H9 (cell line): ENCODE data around the gene NSFL1C. TPM values are rescaled to one million over a fixed set of nuclear protein-coding genes. Genes with fewer than 3 reads are reported as not detected.

Source experiments
- DNase-seq: peaks from one replicate; pipeline ENCODE4 v3.0.0-alpha.2; 2017
- H2AFZ ChIP-seq: one replicate; pipeline ENCODE4 v1.6.1; 2013; ENCODE audit warnings: mild to moderate bottlenecking, low read length, control low read depth, moderate library complexity
- H2AK5ac ChIP-seq: 2 replicates; pipeline ENCODE4 v1.6.1; 2013; ENCODE audit warnings: low read length, control low read depth, mixed read lengths; ENCODE audit not compliant: insufficient read length
- H2BK120ac ChIP-seq: one replicate; pipeline ENCODE4 v1.6.1; 2013; ENCODE audit warnings: low read depth, mild to moderate bottlenecking, low read length, control low read depth, inconsistent platforms; ENCODE audit not compliant: poor library complexity, severe bottlenecking
- H2BK12ac ChIP-seq: 2 replicates; pipeline ENCODE4 v1.6.1; 2013; ENCODE audit warnings: low read length, control low read depth, mixed read lengths, low read depth; ENCODE audit not compliant: insufficient read length
- H2BK15ac ChIP-seq: 2 replicates; pipeline ENCODE4 v1.6.1; 2013; ENCODE audit warnings: low read depth, low read length, control low read depth
- H2BK20ac ChIP-seq: one replicate; pipeline ENCODE4 v1.6.1; 2013; ENCODE audit warnings: low read depth, mild to moderate bottlenecking, low read length, control low read depth, inconsistent platforms; ENCODE audit not compliant: poor library complexity, severe bottlenecking
- H2BK5ac ChIP-seq: 2 replicates; pipeline ENCODE4 v1.6.1; 2013; ENCODE audit warnings: low read length, control low read depth, mixed read lengths; ENCODE audit not compliant: insufficient read length
- H3K14ac ChIP-seq: 2 replicates; pipeline ENCODE4 v1.6.1; 2013; ENCODE audit warnings: low read length, control low read depth; ENCODE audit not compliant: insufficient read depth
- H3K18ac ChIP-seq: 2 replicates; pipeline ENCODE4 v1.6.1; 2013; ENCODE audit warnings: low read depth, mild to moderate bottlenecking, mixed read lengths, low read length, control low read depth; ENCODE audit not compliant: insufficient read length
- H3K23ac ChIP-seq: 2 replicates; pipeline ENCODE4 v1.6.1; 2013; ENCODE audit warnings: low read length, control low read depth, mixed read lengths, low read depth; ENCODE audit not compliant: insufficient read length
- H3K23me2 ChIP-seq: 2 replicates; pipeline ENCODE4 v1.6.1; 2013; ENCODE audit warnings: low read depth, mild to moderate bottlenecking, mixed read lengths, low read length, control low read depth; ENCODE audit not compliant: insufficient read length, poor library complexity, severe bottlenecking
- H3K27ac ChIP-seq: 2 replicates; pipeline ENCODE4 v1.5.1; 2013; ENCODE audit warnings: low read length, control low read depth, mixed read lengths, low read depth; ENCODE audit not compliant: insufficient read length
- H3K27me3 ChIP-seq: 2 replicates; pipeline ENCODE4 v1.6.1; 2013; ENCODE audit warnings: low read length, control low read depth, inconsistent platforms; ENCODE audit not compliant: insufficient read depth
- H3K4ac ChIP-seq: 2 replicates; pipeline ENCODE4 v1.6.1; 2013; ENCODE audit warnings: low read depth, mild to moderate bottlenecking, control low read depth, inconsistent platforms, low read length, moderate library complexity
- H3K4me1 ChIP-seq: 2 replicates; pipeline ENCODE4 v1.6.1; 2013; ENCODE audit warnings: low read length, control low read depth, inconsistent platforms; ENCODE audit not compliant: insufficient read depth
- H3K4me2 ChIP-seq: 2 replicates; pipeline ENCODE4 v1.6.1; 2013; ENCODE audit warnings: low read length, control low read depth, mixed read lengths; ENCODE audit not compliant: insufficient read length, insufficient read depth
- H3K56ac ChIP-seq: 2 replicates; pipeline ENCODE4 v1.6.1; 2013; ENCODE audit warnings: low read depth, mild to moderate bottlenecking, mixed read lengths, low read length, control low read depth; ENCODE audit not compliant: insufficient read length
- H3K79me1 ChIP-seq: 2 replicates; pipeline ENCODE4 v1.6.1; 2013; ENCODE audit warnings: low read depth, mild to moderate bottlenecking, moderate library complexity, low read length, control low read depth, inconsistent platforms; ENCODE audit not compliant: insufficient read depth, poor library complexity, severe bottlenecking
- H3K79me2 ChIP-seq: 2 replicates; pipeline ENCODE4 v1.6.1; 2013; ENCODE audit warnings: low read length, control low read depth, inconsistent platforms; ENCODE audit not compliant: insufficient read depth
- H3K9ac ChIP-seq: 2 replicates; pipeline ENCODE4 v1.6.1; 2013; ENCODE audit warnings: low read length, control low read depth, mixed read lengths; ENCODE audit not compliant: insufficient read length; ENCODE audit errors: extremely low read depth
- H3K9me3 ChIP-seq: one replicate; pipeline ENCODE4 v1.6.1; 2013; ENCODE audit warnings: low read depth, low read length, inconsistent platforms; ENCODE audit not compliant: control insufficient read depth
- H3T11ph ChIP-seq: one replicate; pipeline ENCODE4 v1.6.1; 2013; ENCODE audit warnings: mild to moderate bottlenecking, low read length, control low read depth, inconsistent platforms
- H4K20me1 ChIP-seq: one replicate; pipeline ENCODE4 v1.6.1; 2013; ENCODE audit not compliant: control insufficient read depth, insufficient read length, insufficient read depth
- H4K5ac ChIP-seq: 2 replicates; pipeline ENCODE4 v1.6.1; 2013; ENCODE audit warnings: low read depth, mild to moderate bottlenecking, mixed read lengths, low read length, control low read depth; ENCODE audit not compliant: insufficient read length
- H4K8ac ChIP-seq: replicated peaks from 2 replicates; pipeline ENCODE4 v1.6.1; 2013; ENCODE audit warnings: low read length, control low read depth, mixed read lengths, low read depth; ENCODE audit not compliant: insufficient read length
- H4K91ac ChIP-seq: 2 replicates; pipeline ENCODE4 v1.6.1; 2013; ENCODE audit warnings: low read depth, mild to moderate bottlenecking, moderate library complexity, mixed read lengths, low read length, control low read depth; ENCODE audit not compliant: insufficient read length
- H3K27ac Mint-ChIP-seq, 3 experiments: 2 replicates in 2 of 3; 3 replicates in 1 of 3; pipeline ENCODE4 v1.8.0; 2020 to 2021; ENCODE audit warnings: mixed read lengths in 3 of 3, mild to moderate bottlenecking in 1 of 3, moderate library complexity in 1 of 3
- H3K27me3 Mint-ChIP-seq: 2 replicates; pipeline ENCODE4 v1.8.0; 2021; ENCODE audit warnings: low read depth, mild to moderate bottlenecking, moderate library complexity, mixed read lengths
- H3K36me3 Mint-ChIP-seq, 3 experiments: 2 replicates in 2 of 3; 3 replicates in 1 of 3; pipeline ENCODE4 v1.8.0; 2020 to 2021; ENCODE audit warnings: low read depth in 3 of 3, mixed read lengths in 3 of 3; ENCODE audit not compliant: insufficient read depth in 1 of 3
- H3K4me1 Mint-ChIP-seq, 2 experiments: 2 replicates each; pipeline ENCODE4 v1.8.0; 2020; ENCODE audit warnings: mixed read lengths in 2 of 2
- H3K4me3 Mint-ChIP-seq, 2 experiments: 2 replicates in 1 of 2; 3 replicates in 1 of 2; pipeline ENCODE4 v1.8.0; 2020 to 2021; ENCODE audit warnings: mild to moderate bottlenecking in 2 of 2, mixed read lengths in 2 of 2, moderate library complexity in 1 of 2
- H3K9me3 Mint-ChIP-seq, 2 experiments: 2 replicates in 1 of 2; 3 replicates in 1 of 2; pipeline ENCODE4 v1.8.0; 2020; ENCODE audit warnings: mild to moderate bottlenecking in 2 of 2, mixed read lengths in 2 of 2, moderate library complexity in 1 of 2
- CTCF ChIP-seq: fragments of 200-600 bp; sonication (generic); conservative IDR thresholded peaks from 3 replicates; pipeline ENCODE4 v1.8.0; 2021; ENCODE audit warnings: antibody characterized with exemption, mild to moderate bottlenecking
- WGBS: extraction: QIAGEN DNeasy Blood & Tissue Kit; methylation state at CpG from one replicate; pipeline ENCODE4 v1.1.7; 2013; ENCODE audit warnings: missing lambda C conversion rate, low lambda C conversion rate, mixed read lengths; ENCODE audit not compliant: insufficient read length; ENCODE audit errors: extremely low coverage; 5-methylcytosine and 5-hydroxymethylcytosine counted together
- total RNA-seq: library from RNA; stranded (reverse); gene quantifications from 2 replicates; pipeline ENCODE4 v1.2.1, GENCODE V29; 2021

The NSFL1C gene
- total RNA-seq, 1 experiment from 2014 or later: 81.8 TPM

DNA sequence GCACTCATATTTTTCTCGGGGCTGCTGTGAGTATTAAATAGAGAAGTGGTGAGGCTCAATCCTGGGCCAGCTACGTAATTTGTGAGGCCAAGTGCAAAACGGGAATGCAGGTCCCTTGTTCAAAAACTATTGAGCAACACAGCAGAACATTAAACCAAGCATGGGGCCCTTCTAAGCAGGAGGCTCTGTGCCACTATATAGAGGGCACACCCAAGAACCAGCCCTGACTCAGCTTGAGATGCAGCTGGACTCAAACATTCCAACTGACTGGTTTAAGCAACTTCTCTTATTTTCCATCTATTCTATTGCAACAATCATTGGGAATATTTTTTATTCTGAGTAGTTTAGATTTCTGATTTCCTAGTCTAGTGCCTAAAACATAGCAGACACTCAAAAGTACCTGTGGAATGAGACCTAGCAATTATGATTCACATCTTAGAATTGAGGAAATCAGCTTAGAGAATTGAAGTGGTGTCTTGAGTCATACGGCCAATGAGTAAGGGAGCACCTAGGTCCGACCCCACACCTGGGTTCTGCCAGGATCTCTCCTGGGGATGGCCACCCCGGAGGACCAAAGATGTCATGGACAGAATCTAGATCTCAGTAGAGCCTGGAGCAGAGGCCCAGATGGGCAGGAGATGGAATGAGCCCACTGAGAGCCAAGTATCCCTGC lies 23.3 kb upstream of the NSFL1C start:
- no peak overlapping the region for H3T11ph ChIP-seq
- no peak overlapping the region for H3K27ac Mint-ChIP-seq
- no peaks in the 10 kb centered on the region for H3K79me1 ChIP-seq
- no peak overlapping the region for H2BK20ac ChIP-seq
- H3K9ac ChIP-seq: no peak overlapping the region
- whole genome bisulfite sequencing: no CpG with 5 or more reads among the region's 6 CpGs
- H4K20me1 ChIP-seq: no peaks in the 10 kb centered on the region
- no peak overlapping the region for H3K23ac ChIP-seq
- no peak overlapping the region for H2BK12ac ChIP-seq
- no peaks in the 10 kb centered on the region for H3K9me3 Mint-ChIP-seq
- H3K4me2 ChIP-seq: no peak overlapping the region
- H3K4me3 Mint-ChIP-seq: no peak overlapping the region
- no peak for DNase-seq
- no peak overlapping the region for H2BK15ac ChIP-seq
- H2BK120ac ChIP-seq: no peak overlapping the region
- no peaks in the 10 kb centered on the region for H3K23me2 ChIP-seq
- no peak overlapping the region for H3K18ac ChIP-seq
- TF ChIP-seq CTCF: no peak
- no peaks in the 10 kb centered on the region for H3K27me3 ChIP-seq
- no peak overlapping the region for H2BK5ac ChIP-seq
- H2AFZ ChIP-seq: no peak overlapping the region
- peaks cover 48% of the 10 kb centered on the region for H3K27me3 Mint-ChIP-seq
- no peak overlapping the region for H3K4ac ChIP-seq
- no peaks in the 10 kb centered on the region for H3K9me3 ChIP-seq
- no peaks in the 10 kb centered on the region for H3K79me2 ChIP-seq
- no peak overlapping the region for H4K5ac ChIP-seq
- H3K36me3 Mint-ChIP-seq: no peaks in the 10 kb centered on the region
- no peaks in the 10 kb centered on the region for H3K4me1 ChIP-seq
- H4K8ac ChIP-seq: no peak overlapping the region
- no peak overlapping the region for H3K56ac ChIP-seq
- no peak overlapping the region for H3K27ac ChIP-seq
- no peak overlapping the region for H2AK5ac ChIP-seq
- H3K4me1 Mint-ChIP-seq: no peaks in the 10 kb centered on the region
- no peak overlapping the region for H3K14ac ChIP-seq
- H4K91ac ChIP-seq: no peak overlapping the region
